HEK293 (cell line): ENCODE results near the gene PFDN6.

ENCODE experiments used
- CTCF ChIA-PET: fragments of 350-600 bp; formaldehyde crosslinking; extraction: SDS; loops from one replicate; lab custom pipeline; 2021; ENCODE audit warnings: antibody characterized with exemption; lab: Yijun Ruan, JAX
- POLR2A ChIA-PET: fragments of 300-600 bp; formaldehyde crosslinking; extraction: SDS; loops from one replicate; lab custom pipeline; 2020; ENCODE audit warnings: antibody characterized with exemption, inconsistent platforms; lab: Yijun Ruan, JAX
- H3K27ac ChIP-seq: fragments of 200-500 bp; sonication (Bioruptor generic); 2 replicates; pipeline ENCODE4 v1.5.1; 2014; ENCODE audit warnings: low read depth, low read length, control low read depth, inconsistent platforms; ENCODE audit errors: extremely low read depth
- H3K36me3 ChIP-seq, 2 experiments: fragments of 200-500 bp in 1 of 2; sonication (Bioruptor generic) in 1 of 2; 1 replicate in 1 of 2; 2 replicates in 1 of 2; pipeline ENCODE4 v1.5.1; 2014 to 2017; ENCODE audit warnings: inconsistent platforms in 2 of 2, low read length in 2 of 2; ENCODE audit not compliant: control insufficient read depth in 2 of 2, insufficient read depth in 1 of 2
- H3K4me1 ChIP-seq: fragments of 200-500 bp; sonication (Bioruptor generic); 2 replicates; pipeline ENCODE4 v1.5.1; 2014; ENCODE audit warnings: mild to moderate bottlenecking, low read length, inconsistent platforms; ENCODE audit not compliant: control insufficient read depth, insufficient read depth
- H3K4me3 ChIP-seq: 2 replicates; pipeline ENCODE4 v1.5.1; 2011; ENCODE audit warnings: low read depth, mild to moderate bottlenecking, control low read depth, low read length, moderate library complexity
- H3K9me3 ChIP-seq: fragments of 200-500 bp; sonication (Bioruptor generic); 2 replicates; pipeline ENCODE4 v1.5.1; 2014; ENCODE audit warnings: low read depth, low read length, inconsistent platforms; ENCODE audit not compliant: control insufficient read depth, insufficient read depth
- GLIS1 ChIP-seq: fragments of 450-650 bp; formaldehyde crosslinking; IDR thresholded peaks from 2 replicates; pipeline ENCODE4 v1.5.1; 2016; ENCODE audit warnings: missing biosample characterization, missing genetic modification characterization
- IKZF3 ChIP-seq: fragments of 450-650 bp; IDR thresholded peaks from 2 replicates; pipeline ENCODE4 v1.5.0; 2018; ENCODE audit warnings: missing biosample characterization, mild to moderate bottlenecking, missing genetic modification characterization, moderate library complexity
- INSM2 ChIP-seq: fragments of 450-650 bp; formaldehyde crosslinking; IDR thresholded peaks from 2 replicates; pipeline ENCODE4 v1.5.1; 2016; ENCODE audit warnings: missing biosample characterization, missing genetic modification characterization
- KLF10 ChIP-seq: fragments of 450-650 bp; IDR thresholded peaks from 2 replicates; pipeline ENCODE4 v1.5.1; 2018; ENCODE audit warnings: missing biosample characterization, mild to moderate bottlenecking, missing genetic modification characterization
- KLF17 ChIP-seq: fragments of 450-650 bp; formaldehyde crosslinking; IDR thresholded peaks from 2 replicates; pipeline ENCODE4 v1.5.1; 2016; ENCODE audit warnings: missing biosample characterization, missing genetic modification characterization
- OSR2 ChIP-seq: fragments of 450-650 bp; formaldehyde crosslinking; IDR thresholded peaks from 2 replicates; pipeline ENCODE4 v1.5.1; 2016; ENCODE audit warnings: missing biosample characterization, missing genetic modification characterization
- PATZ1 ChIP-seq: fragments of 450-650 bp; formaldehyde crosslinking; IDR thresholded peaks from 2 replicates; pipeline ENCODE4 v1.5.1; 2016; ENCODE audit warnings: missing biosample characterization, missing genetic modification characterization
- PBX3 ChIP-seq: sonication (generic); formaldehyde crosslinking; IDR thresholded peaks from 2 replicates; pipeline ENCODE4 v1.8.1; 2022; ENCODE audit warnings: mild to moderate bottlenecking, moderate library complexity, missing genetic modification reagents
- SP7 ChIP-seq: fragments of 450-650 bp; formaldehyde crosslinking; IDR thresholded peaks from 2 replicates; pipeline ENCODE4 v1.5.1; 2016; ENCODE audit warnings: missing biosample characterization, missing genetic modification characterization
- ZBTB1 ChIP-seq: fragments of 450-650 bp; formaldehyde crosslinking; IDR thresholded peaks from 2 replicates; pipeline ENCODE4 v1.5.1; 2016; ENCODE audit warnings: missing biosample characterization, missing genetic modification characterization
- ZBTB20 ChIP-seq: fragments of 450-650 bp; formaldehyde crosslinking; IDR thresholded peaks from 2 replicates; pipeline ENCODE4 v1.5.1; 2016; ENCODE audit warnings: missing biosample characterization, missing genetic modification characterization
- ZFP37 ChIP-seq: fragments of 450-650 bp; formaldehyde crosslinking; IDR thresholded peaks from 2 replicates; pipeline ENCODE4 v1.5.1; 2016; ENCODE audit warnings: missing biosample characterization, missing genetic modification characterization
- ZFP69B ChIP-seq: fragments of 450-650 bp; formaldehyde crosslinking; IDR thresholded peaks from 2 replicates; pipeline ENCODE4 v1.5.1; 2016; ENCODE audit warnings: missing biosample characterization, missing genetic modification characterization
- ZNF155 ChIP-seq: fragments of 450-650 bp; formaldehyde crosslinking; IDR thresholded peaks from 2 replicates; pipeline ENCODE4 v1.5.1; 2016; ENCODE audit warnings: missing biosample characterization, missing genetic modification characterization
- ZNF18 ChIP-seq: fragments of 450-650 bp; formaldehyde crosslinking; IDR thresholded peaks from 2 replicates; pipeline ENCODE4 v1.5.1; 2016; ENCODE audit warnings: missing biosample characterization, missing genetic modification characterization
- ZNF341 ChIP-seq: fragments of 450-650 bp; formaldehyde crosslinking; IDR thresholded peaks from 2 replicates; pipeline ENCODE4; 2016; ENCODE audit warnings: low read depth, missing biosample characterization, missing genetic modification characterization
- ZNF391 ChIP-seq: fragments of 450-650 bp; formaldehyde crosslinking; IDR thresholded peaks from 2 replicates; pipeline ENCODE4 v1.5.1; 2016; ENCODE audit warnings: low read depth, missing biosample characterization, missing genetic modification characterization, borderline replicate concordance
- ZNF449 ChIP-seq: fragments of 450-650 bp; formaldehyde crosslinking; IDR thresholded peaks from 2 replicates; pipeline ENCODE4 v1.5.1; 2017; ENCODE audit warnings: missing biosample characterization, mild to moderate bottlenecking, missing genetic modification characterization, moderate library complexity
- ZNF530 ChIP-seq: fragments of 450-650 bp; formaldehyde crosslinking; IDR thresholded peaks from 2 replicates; pipeline ENCODE4 v1.5.1; 2016; ENCODE audit warnings: low read depth, missing biosample characterization, missing genetic modification characterization
- ZNF610 ChIP-seq: fragments of 450-650 bp; formaldehyde crosslinking; IDR thresholded peaks from 2 replicates; pipeline ENCODE4 v1.5.1; 2016; ENCODE audit warnings: missing biosample characterization, missing genetic modification characterization, borderline replicate concordance
- ZNF623 ChIP-seq: fragments of 450-650 bp; formaldehyde crosslinking; IDR thresholded peaks from 2 replicates; pipeline ENCODE4 v1.5.1; 2016; ENCODE audit warnings: missing biosample characterization, missing genetic modification characterization
- ZNF660 ChIP-seq: fragments of 450-650 bp; IDR thresholded peaks from 2 replicates; pipeline ENCODE4 v1.5.1; 2018; ENCODE audit warnings: missing biosample characterization, mild to moderate bottlenecking, missing genetic modification characterization
- ZNF692 ChIP-seq: fragments of 450-650 bp; formaldehyde crosslinking; IDR thresholded peaks from 2 replicates; pipeline ENCODE4 v1.5.1; 2016; ENCODE audit warnings: missing biosample characterization, missing genetic modification characterization
- ZNF707 ChIP-seq: fragments of 450-650 bp; formaldehyde crosslinking; IDR thresholded peaks from 2 replicates; pipeline ENCODE4 v1.5.1; 2016; ENCODE audit warnings: missing biosample characterization, missing genetic modification characterization
- ZNF837 ChIP-seq: fragments of 450-650 bp; formaldehyde crosslinking; IDR thresholded peaks from 2 replicates; pipeline ENCODE4 v1.5.1; 2016; ENCODE audit warnings: missing biosample characterization, missing genetic modification characterization
- ZSCAN30 ChIP-seq: fragments of 450-650 bp; IDR thresholded peaks from 2 replicates; pipeline ENCODE4 v1.5.1; 2018; ENCODE audit warnings: missing biosample characterization, mild to moderate bottlenecking, missing genetic modification characterization, moderate library complexity

PFDN6 gene

GRCh38 chr6:33276864-33277662, 12.3 kb upstream of the PFDN6 start, which contains the start of gene B3GALT4:
B3GALT4 (plus strand) TSS chr6:33277123; CDS start chr6:33277420, 297 bp downstream.
- CTCF ChIA-PET, result interaction anchor here (0.6 to 2.5 kb wide), 26 partner anchors 8 to 355 kb away, joined by 3 to 22 read pairs (median 4); partner anchors contain the start of genes CUTA, PFDN6, WDR46 and ZBTB22
- Histone ChIP-seq H3K4me3 (peak within 1 kb of the TSS; percentile 56), H3K36me3 (peaks cover 23 to 87% of the 10 kb centered on the region in 2 experiments), H3K4me1 (peaks cover 31% of the 10 kb centered on the region), H3K27ac (peak within 1 kb of the TSS; percentile 79), H3K9me3 (no peaks in the 10 kb centered on the region)
- POLR2A ChIA-PET, result interaction anchor here (0.6 to 6.5 kb wide), 30 partner anchors 13 to 305 kb away, joined by 3 to 92 read pairs (median 4); partner anchors contain the start of genes BAK1, CUTA, PFDN6 and RGL2
- TF ChIP-seq ZNF530 (tag by site-specific recombination) (no peak), ZNF837 (tag by site-specific recombination) (peak; percentile 53; the same call in 1 of the 2 replicates), INSM2 (tag by site-specific recombination) (0 out of 2 replicates have a peak, but pooled peaks have one; percentile 9), ZNF155 (tag by site-specific recombination) (no peak), ZNF391 (tag by site-specific recombination) (peak; percentile 73; the same call in 1 of the 2 replicates), ZBTB1 (no peak), OSR2 (tag by site-specific recombination) (peak; percentile 24; the same call in 1 of the 2 replicates), ZBTB20 (peak; percentile 96), GLIS1 (tag by site-specific recombination) (peak; percentile 89), ZNF623 (tag by site-specific recombination) (no peak; the same call in 1 of the 2 replicates), ZNF660 (peak; percentile 93), PBX3 (CRISPR knock-in tag) (peak; percentile 89), ZNF18 (tag by site-specific recombination) (0 out of 2 replicates have a peak, but pooled peaks have one; percentile 13), ZNF707 (no peak), ZFP37 (tag by site-specific recombination) (peak; percentile 35; the same call in 1 of the 2 replicates), ZNF692 (tag by site-specific recombination) (peak; percentile 78), SP7 (tag by site-specific recombination) (peak; percentile 81), KLF10 (peak; percentile 87), ZNF341 (tag by site-specific recombination) (peak; percentile 97), ZSCAN30 (peak; percentile 96), ZNF610 (tag by site-specific recombination) (peak; percentile 94), KLF17 (tag by site-specific recombination) (peak; percentile 82), IKZF3 (tag by site-specific recombination) (peak; percentile 85), ZFP69B (tag by site-specific recombination) (peak; percentile 58; the same call in 1 of the 2 replicates), PATZ1 (tag by site-specific recombination) (peak; percentile 87), ZNF449 (tag by site-specific recombination) (peak; percentile 34; the same call in 1 of the 2 replicates)
